ENCODE data around the gene ITM2C.

The ITM2C gene

GRCh38 chr2:230861552-230862255 lies 3.0 kb upstream of the ITM2C start:
- DNase-seq = no peak

GRCh38 chr2:230862292-230862691 lies 2.5 kb upstream of the ITM2C start:
- no peak for DNase-seq

- DNase-seq = no peak
Observed at GRCh38 chr2:230863031-230863430, 1.7 kb upstream of the ITM2C start.

- no peak for DNase-seq
Observed at GRCh38 chr2:230863442-230864121, 1.2 kb upstream of the ITM2C start.

DNA sequence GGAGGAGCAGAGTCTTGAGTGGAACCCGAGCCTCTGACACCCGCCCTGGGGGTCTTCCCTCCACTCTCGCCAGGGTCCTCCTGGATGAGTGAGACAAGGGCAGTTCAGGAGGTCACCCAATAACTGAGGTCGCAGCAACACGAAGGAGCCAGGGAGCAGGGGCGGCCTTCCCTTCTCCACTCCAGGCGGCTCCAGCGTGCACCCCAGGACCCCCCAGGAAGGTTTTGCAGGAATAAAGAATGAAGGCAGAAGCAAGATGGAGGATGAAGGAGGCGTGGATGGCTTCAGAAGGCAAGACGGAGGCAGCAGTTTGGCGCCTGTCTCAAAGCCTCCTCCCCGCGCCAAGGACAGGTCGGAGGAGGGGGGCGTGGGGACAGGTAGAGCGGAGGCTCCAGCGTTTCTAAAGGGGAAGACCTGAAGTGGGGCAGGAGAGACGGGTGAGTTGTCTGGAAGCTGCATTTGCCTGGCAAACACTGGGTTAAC lies 579 bp upstream of the ITM2C start:
- DNase-seq = no peak

DNA sequence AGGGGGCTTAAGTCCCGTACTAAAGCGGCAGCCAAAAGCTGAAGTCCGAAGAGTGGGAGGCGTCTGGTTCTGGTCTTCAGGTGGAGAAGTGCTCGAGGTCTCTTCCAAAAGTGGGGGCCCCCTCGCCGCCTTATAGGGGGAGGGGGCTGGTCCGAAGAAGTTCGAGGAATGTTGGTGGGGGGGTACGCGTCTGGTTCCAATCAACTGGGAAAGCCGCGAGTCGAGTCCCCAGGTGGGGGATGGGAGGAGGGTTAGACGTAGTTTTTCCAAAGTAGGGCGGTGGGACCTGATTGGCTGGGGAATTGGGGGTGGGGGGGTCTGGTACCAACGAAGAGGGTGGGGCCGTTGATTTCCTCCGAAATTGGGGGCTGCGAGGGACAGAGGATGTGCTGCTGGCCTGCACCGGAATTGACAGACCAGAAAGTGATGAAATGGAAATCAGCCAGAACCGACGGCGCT lies 594 bp downstream of the ITM2C start:
- no peak for DNase-seq

GRCh38 chr2:230865766-230866755 lies 1.3 kb downstream of the ITM2C start:
- DNase-seq = no peak

DNA sequence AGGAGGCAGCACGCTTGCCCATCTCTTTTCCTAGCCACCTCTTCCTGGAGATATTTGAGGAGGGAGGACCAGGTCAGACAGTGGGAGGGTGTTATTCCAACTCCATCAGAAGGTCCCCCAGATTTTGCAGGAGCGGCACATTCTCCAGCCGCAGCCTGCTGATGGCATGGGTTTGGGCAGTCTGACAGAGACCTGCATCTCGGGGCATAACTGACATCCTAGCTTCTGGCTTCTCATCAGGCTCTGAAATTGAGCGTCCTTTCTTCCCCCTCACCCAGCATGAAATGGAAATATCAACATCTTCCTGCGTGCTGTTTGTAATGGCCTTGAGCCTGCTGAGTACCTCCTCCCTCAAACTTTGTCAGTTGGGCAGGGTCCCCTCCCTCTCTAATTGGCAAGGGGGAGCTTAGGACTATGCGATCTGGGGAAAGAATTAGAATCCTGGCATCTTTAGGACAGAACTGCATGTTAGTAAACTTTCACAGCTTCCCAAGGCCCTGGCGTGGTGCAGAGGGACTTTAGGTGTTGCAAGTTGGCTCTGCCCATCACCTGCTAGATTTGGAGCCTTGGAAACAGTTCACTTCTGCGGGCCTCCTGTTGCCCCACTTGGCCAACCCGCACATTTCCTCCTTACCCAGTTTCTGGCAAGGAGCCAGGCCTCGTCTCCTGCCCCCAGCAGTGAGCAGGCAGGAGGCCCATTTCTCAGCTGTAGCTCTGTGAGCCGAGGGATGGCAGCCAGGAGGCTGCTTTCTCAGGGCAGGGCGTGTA lies 2.2 kb downstream of the ITM2C start:
- DNase-seq = peak; percentile 62

DNA sequence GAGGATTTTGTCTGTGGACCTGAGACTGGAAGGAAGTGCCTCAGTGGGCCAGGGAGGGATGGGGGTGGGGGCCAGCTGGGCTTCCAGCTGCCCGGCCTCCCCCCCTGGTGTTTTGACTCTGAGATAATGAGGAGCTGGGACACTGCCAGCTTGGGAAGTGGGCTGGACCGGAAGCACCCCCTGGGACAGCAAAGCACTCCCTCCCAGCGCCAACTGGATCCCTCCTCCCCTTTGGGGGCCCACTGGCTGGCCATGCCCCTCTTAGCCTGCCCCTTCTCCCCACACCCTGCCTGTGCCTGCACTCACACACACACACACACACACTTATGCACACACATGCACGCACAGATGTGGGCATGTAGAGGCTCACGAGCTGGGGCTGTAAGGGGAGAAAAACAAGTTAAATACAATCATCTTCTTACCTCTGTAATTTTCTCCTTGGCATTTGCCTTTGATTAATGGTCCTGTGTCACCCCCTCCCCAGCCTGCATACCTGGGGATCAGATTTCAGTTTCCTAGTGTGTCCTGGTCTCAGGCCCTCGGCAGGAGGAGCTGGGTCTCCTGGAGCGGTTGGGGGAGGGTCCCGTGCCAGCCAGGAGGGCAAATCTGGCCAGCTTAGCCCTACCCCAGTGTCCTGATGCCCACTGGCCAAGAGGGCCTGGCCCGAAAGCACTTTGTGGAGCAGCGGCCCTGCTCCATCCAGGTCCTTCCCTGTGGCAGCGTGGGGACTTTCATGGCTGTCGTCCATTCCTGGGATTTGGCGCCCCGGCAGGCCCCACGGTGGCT lies 3.6 kb downstream of the ITM2C start:
- DNase-seq = no peak

- DNase-seq = no peak
Observed at GRCh38 chr2:230868947-230869913, 4.5 kb downstream of the ITM2C start.

DNA sequence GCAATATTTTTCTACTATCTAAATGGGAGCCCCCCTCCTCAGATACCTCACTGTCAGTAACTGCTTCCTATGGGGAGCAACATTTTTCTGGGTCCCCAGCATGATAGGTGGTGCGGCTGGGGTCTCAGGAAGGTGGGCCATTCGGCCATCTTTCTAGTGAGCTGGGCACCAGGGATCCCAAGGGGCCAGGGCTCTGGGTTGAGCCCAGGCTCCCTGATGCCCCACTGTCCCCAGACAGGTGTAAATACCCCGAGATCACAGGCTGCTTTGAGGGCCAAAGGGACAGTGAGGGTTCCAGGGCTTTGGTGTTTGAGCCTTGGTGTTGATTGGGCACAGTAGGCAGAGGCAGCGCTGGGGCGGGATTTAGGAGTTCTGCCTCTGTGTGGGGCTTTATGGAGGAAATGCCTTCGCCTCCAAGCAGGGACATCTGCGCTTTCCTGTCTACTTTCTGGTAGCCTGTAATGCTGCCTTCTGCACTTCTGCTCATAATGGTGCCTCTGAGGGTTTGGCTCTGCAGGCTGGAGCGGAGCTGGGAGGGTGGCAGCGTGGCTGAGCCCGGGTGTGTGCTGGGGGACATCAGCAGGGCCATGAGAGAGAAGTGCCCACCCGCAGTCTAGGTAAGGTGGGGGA lies 5.3 kb downstream of the ITM2C start:
- DNase-seq = no peak

DNA sequence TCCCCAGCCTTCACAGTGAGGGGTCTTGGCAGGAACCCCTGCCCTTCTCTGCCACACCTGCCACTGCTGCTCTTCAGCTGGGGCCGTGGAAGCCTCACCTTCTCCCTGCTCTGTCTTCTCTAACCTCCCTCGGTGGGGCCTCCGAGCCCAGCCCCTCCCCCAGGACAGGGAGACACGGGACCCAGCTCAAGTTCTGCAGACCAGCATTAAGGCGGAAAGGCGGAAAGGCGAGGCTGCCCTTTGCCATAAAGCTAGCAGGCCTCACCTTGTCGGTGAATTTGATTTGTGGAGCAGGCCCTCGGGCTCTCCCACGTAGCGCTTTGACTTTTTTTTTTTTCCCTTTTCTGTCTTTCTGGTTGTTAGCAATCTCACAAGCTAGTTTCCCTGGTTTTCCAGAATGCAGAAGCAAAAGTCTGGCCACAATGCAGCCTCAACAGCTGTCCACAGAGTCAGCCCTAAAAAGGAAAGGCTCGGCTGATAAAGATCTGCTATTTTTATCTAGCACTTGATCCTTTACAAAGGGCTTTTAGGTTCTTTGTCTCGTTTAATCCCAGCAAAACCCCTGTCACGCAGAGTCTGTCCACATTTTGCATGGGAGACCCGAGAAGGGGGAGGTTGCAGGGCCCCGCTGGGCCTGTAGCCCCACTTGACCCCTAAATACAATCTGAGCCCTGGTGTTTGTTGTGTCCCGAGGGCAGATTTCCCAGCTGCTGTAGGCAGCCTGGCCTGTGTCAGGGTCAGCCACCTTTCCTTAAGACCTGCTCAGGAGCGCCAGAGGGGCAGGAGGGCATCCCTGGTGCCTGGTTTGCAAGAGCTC lies 6.0 kb downstream of the ITM2C start:
- DNase-seq = no peak

- DNase-seq = no peak
Observed at GRCh38 chr2:230871361-230872150, 6.8 kb downstream of the ITM2C start.

GRCh38 chr2:230872151-230872967 lies 7.6 kb downstream of the ITM2C start:
- DNase-seq = no peak

GRCh38 chr2:230872968-230873660 lies 8.4 kb downstream of the ITM2C start:
- DNase-seq = no peak

DNA sequence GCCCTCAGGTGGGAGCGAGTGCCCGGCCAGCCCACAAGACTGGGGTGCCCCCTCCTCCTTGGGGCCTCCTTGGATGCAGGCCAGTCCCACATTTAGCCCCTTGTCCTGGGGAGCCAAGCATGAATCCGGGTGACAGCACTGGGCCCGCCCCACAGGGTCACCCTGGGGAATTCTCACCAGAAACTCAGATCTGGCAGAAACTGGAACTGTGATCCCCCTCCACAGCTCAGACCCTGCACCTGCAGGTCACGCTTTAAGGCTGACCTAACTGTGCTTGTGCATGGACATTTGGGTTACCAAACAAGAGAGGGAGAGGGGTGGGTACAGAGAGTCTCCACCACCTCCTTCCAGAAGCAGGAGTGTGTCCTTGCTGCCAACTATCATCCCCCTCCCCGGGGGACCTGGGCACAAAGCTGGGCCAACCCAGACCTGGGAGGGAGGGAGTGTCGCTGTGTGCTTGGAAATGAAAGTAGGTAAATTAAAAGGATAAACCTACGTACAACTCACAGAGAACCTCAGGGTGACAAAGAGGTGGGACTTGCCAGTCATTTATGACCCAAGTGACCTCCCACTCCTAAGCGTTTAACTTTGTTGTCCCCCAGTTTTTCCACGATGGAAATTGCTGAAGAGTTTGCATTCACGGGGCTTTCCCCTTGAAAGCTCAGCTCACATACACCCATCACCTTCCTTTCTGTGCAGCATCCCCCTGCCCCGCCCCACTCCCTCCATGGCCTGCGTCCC lies 9.1 kb downstream of the ITM2C start:
- DNase-seq = no peak

Measured in activated CD4-positive, alpha-beta T cell treated with anti-CD3 and anti-CD28 coated beads for 48 hours (primary cell).